Mesodermal cell (in vitro differentiated cells): ENCODE measurements around the gene NUTM1.

Source experiments
- H3K27ac ChIP-seq: 2 replicates; pipeline ENCODE4 v1.7.0; 2013; ENCODE audit warnings: mild to moderate bottlenecking, low read depth, low read length, moderate library complexity; ENCODE audit not compliant: severe bottlenecking
- H3K36me3 ChIP-seq: 2 replicates; pipeline ENCODE4 v1.7.1; 2013; ENCODE audit warnings: mild to moderate bottlenecking, low read length, moderate library complexity; ENCODE audit not compliant: control insufficient read depth, insufficient read depth
- H3K4me1 ChIP-seq: one replicate; pipeline ENCODE4 v1.7.1; 2013; ENCODE audit warnings: mild to moderate bottlenecking, low read length; ENCODE audit not compliant: insufficient read depth, control insufficient read depth, poor library complexity, severe bottlenecking
- H3K4me3 ChIP-seq: 2 replicates; pipeline ENCODE4 v1.7.0; 2013; ENCODE audit warnings: low read length, control low read depth, mild to moderate bottlenecking; ENCODE audit not compliant: insufficient read depth, poor library complexity, severe bottlenecking; ENCODE audit errors: extremely low read depth
- H3K9me3 ChIP-seq: 2 replicates; pipeline ENCODE4 v1.7.1; 2013; ENCODE audit warnings: mild to moderate bottlenecking, low read length, moderate library complexity; ENCODE audit not compliant: control insufficient read depth
- WGBS, 2 experiments: methylation state at CpG; one replicate each; pipeline ENCODE4 v1.1.5; 2013; ENCODE audit warnings: missing lambda C conversion rate in 2 of 2; ENCODE audit not compliant: insufficient coverage in 2 of 2; 5-methylcytosine and 5-hydroxymethylcytosine counted together

NUTM1 gene

GRCh38 chr15:34327906-34328305 is 15.2 kb upstream of the NUTM1 start:
- Histone ChIP-seq H3K4me1 (no peaks in the 10 kb centered on the region), H3K4me3 (no peak overlapping the region), H3K36me3 (no peaks in the 10 kb centered on the region), H3K27ac (no peak overlapping the region), H3K9me3 (peaks cover 3% of the 10 kb centered on the region)
- 92% methylated on average over 3 of the region's 4 CpGs; no CpG with 5 or more reads in 1 of the 2 experiments for WGBS, 2 experiments

GRCh38 chr15:34329006-34329405 is 14.1 kb upstream of the NUTM1 start:
- H3K4me3 ChIP-seq, result no peak overlapping the region
- no peak overlapping the region for H3K27ac ChIP-seq
- no peaks in the 10 kb centered on the region for H3K4me1 ChIP-seq
- no peaks in the 10 kb centered on the region for H3K36me3 ChIP-seq
- 70 to 89% methylated on average over 1 to 2 of the region's 2 CpGs for WGBS, 2 experiments
- H3K9me3 ChIP-seq, result no peaks in the 10 kb centered on the region

- no peaks in the 10 kb centered on the region for H3K36me3 ChIP-seq
- no peak overlapping the region for H3K27ac ChIP-seq
- no peaks in the 10 kb centered on the region for H3K4me1 ChIP-seq
- 90 to 94% methylated on average over 4 of the region's 5 CpGs for WGBS, 2 experiments
- no peak overlapping the region for H3K4me3 ChIP-seq
- no peaks in the 10 kb centered on the region for H3K9me3 ChIP-seq
These were observed 12.8 kb upstream of the NUTM1 start for GRCh38 chr15:34330279-34330678.

GRCh38 chr15:34331809-34332208 is 11.3 kb upstream of the NUTM1 start:
- H3K4me3 ChIP-seq, result no peak overlapping the region
- 67 to 88% methylated on average over 1 of the region's 2 CpGs for WGBS, 2 experiments

GRCh38 chr15:34332553-34333120 is 10.5 kb upstream of the NUTM1 start:
- H3K36me3 ChIP-seq, result no peaks in the 10 kb centered on the region
- H3K4me3 ChIP-seq, result no peak overlapping the region
- no peaks in the 10 kb centered on the region for H3K4me1 ChIP-seq
- H3K9me3 ChIP-seq, result no peaks in the 10 kb centered on the region
- WGBS, 2 experiments, result 93% methylated on average over 3 of the region's 6 CpGs; no CpG with 5 or more reads in 1 of the 2 experiments
- no peak overlapping the region for H3K27ac ChIP-seq

More at GRCh38 chr15:34331809-34332208, 11.3 kb upstream of the NUTM1 start:
- Histone ChIP-seq H3K4me1 (no peaks in the 10 kb centered on the region), H3K36me3 (no peaks in the 10 kb centered on the region), H3K27ac (no peak overlapping the region), H3K9me3 (no peaks in the 10 kb centered on the region)

GRCh38 chr15:34334672-34335071 is 8.4 kb upstream of the NUTM1 start:
- Histone ChIP-seq H3K36me3 (peaks cover 10% of the 10 kb centered on the region), H3K9me3 (no peaks in the 10 kb centered on the region), H3K27ac (no peak overlapping the region), H3K4me3 (no peak overlapping the region), H3K4me1 (no peaks in the 10 kb centered on the region)
- no CpG with 5 or more reads among the region's 4 CpGs for WGBS, 2 experiments

GRCh38 chr15:34335176-34336032 is 7.7 kb upstream of the NUTM1 start:
- Histone ChIP-seq H3K36me3 (peaks cover 17% of the 10 kb centered on the region), H3K27ac (no peak overlapping the region), H3K4me3 (no peak overlapping the region), H3K4me1 (no peaks in the 10 kb centered on the region), H3K9me3 (no peaks in the 10 kb centered on the region)
- 90 to 92% methylated on average over 2 of the region's 3 CpGs for WGBS, 2 experiments

GRCh38 chr15:34336231-34336990 is 6.7 kb upstream of the NUTM1 start:
- peak overlapping the region; percentile 87 for H3K4me3 ChIP-seq
- no peaks in the 10 kb centered on the region for H3K4me1 ChIP-seq
- peaks cover 27% of the 10 kb centered on the region for H3K36me3 ChIP-seq
- no peak overlapping the region for H3K27ac ChIP-seq
- 93 to 97% methylated on average over 13 to 14 of the region's 16 CpGs for WGBS, 2 experiments
- no peaks in the 10 kb centered on the region for H3K9me3 ChIP-seq

GRCh38 chr15:34336991-34337556 is 6.0 kb upstream of the NUTM1 start:
- Histone ChIP-seq H3K9me3 (no peaks in the 10 kb centered on the region), H3K36me3 (peaks cover 34% of the 10 kb centered on the region), H3K4me3 (peak overlapping the region; percentile 87), H3K4me1 (no peaks in the 10 kb centered on the region), H3K27ac (peak overlapping the region; percentile 78)
- 12 to 16% methylated on average over 20 to 21 of the region's 26 CpGs for WGBS, 2 experiments

- Histone ChIP-seq H3K36me3 (peaks cover 34% of the 10 kb centered on the region), H3K4me3 (peak within 1 kb of the TSS; percentile 87), H3K9me3 (no peaks in the 10 kb centered on the region), H3K27ac (peak within 1 kb of the TSS; percentile 78), H3K4me1 (no peaks in the 10 kb centered on the region)
- 0 to 1% methylated on average over 55 to 66 of the region's 78 CpGs for whole genome bisulfite sequencing, 2 experiments
These were observed 5.4 kb upstream of the NUTM1 start, which contains the start of gene SLC12A6 for GRCh38 chr15:34337557-34338306. SLC12A6 (minus strand) TSS chr15:34337781; CDS start chr15:34336680, 1,101 bp downstream.
